GM23338 (cell line): ENCODE data around the gene SDHAF3. TPM values are rescaled to one million over a fixed set of nuclear protein-coding genes. Genes with fewer than 3 reads are reported as not detected.
"Not testable (repeated sequence)": the region's sequence is repeated elsewhere in the genome, so short reads cannot be mapped to it uniquely, and the experiment has no call there.

ENCODE experiments used
- ATAC-seq: fragments of 200-7000 bp; cut with Tn5 transposase; 3 replicates; pipeline ENCODE4 v1.9.1; 2020
- DNase-seq: peaks from one replicate; pipeline ENCODE4 v3.0.0-alpha.2; 2015; ENCODE audit warnings: low spot score
- H2AFZ ChIP-seq: fragments of 200-600 bp; sonication (generic); 2 replicates; pipeline ENCODE4 v1.8.0; 2016; ENCODE audit warnings: antibody characterized with exemption, mild to moderate bottlenecking, moderate library complexity
- H3F3A ChIP-seq: fragments of 200-600 bp; sonication (generic); replicated peaks from 2 replicates; pipeline ENCODE4 v1.8.0; 2017; ENCODE audit warnings: antibody characterized with exemption, mixed run types, low read depth
- H3K27ac ChIP-seq: fragments of 200-600 bp; sonication (generic); 2 replicates; pipeline ENCODE4 v1.6.1; 2016; ENCODE audit warnings: low read depth
- H3K27me3 ChIP-seq: fragments of 200-600 bp; sonication (generic); 2 replicates; pipeline ENCODE4 v1.8.0; 2016; ENCODE audit warnings: mild to moderate bottlenecking, mixed run types, moderate library complexity; ENCODE audit not compliant: insufficient read depth
- H3K36me3 ChIP-seq: fragments of 200-600 bp; sonication (generic); 2 replicates; pipeline ENCODE4 v1.8.0; 2016; ENCODE audit warnings: mild to moderate bottlenecking; ENCODE audit not compliant: insufficient read depth
- H3K4me1 ChIP-seq: fragments of 200-600 bp; sonication (generic); 2 replicates; pipeline ENCODE4 v1.8.0; 2016; ENCODE audit warnings: mild to moderate bottlenecking, moderate library complexity; ENCODE audit not compliant: insufficient read depth
- H3K4me2 ChIP-seq: fragments of 200-600 bp; sonication (generic); 2 replicates; pipeline ENCODE4 v1.7.1; 2017; ENCODE audit warnings: mixed run types
- H3K4me3 ChIP-seq: fragments of 200-600 bp; sonication (generic); 2 replicates; pipeline ENCODE4 v1.6.1; 2016; ENCODE audit warnings: mixed run types
- H3K79me2 ChIP-seq: fragments of 200-600 bp; sonication (generic); replicated peaks from 2 replicates; pipeline ENCODE4 v1.8.0; 2017; ENCODE audit warnings: mild to moderate bottlenecking; ENCODE audit not compliant: insufficient read depth
- H3K9me2 ChIP-seq: fragments of 200-600 bp; sonication (generic); 2 replicates; pipeline ENCODE4 v1.8.0; 2017; ENCODE audit not compliant: insufficient read depth
- H4K20me1 ChIP-seq: fragments of 200-600 bp; sonication (generic); replicated peaks from 2 replicates; pipeline ENCODE4 v1.8.0; 2017; ENCODE audit warnings: mild to moderate bottlenecking; ENCODE audit not compliant: insufficient read depth
- H3K27ac Mint-ChIP-seq: 2 replicates; pipeline ENCODE4 v1.8.0; 2020; ENCODE audit warnings: inconsistent platforms, mild to moderate bottlenecking, moderate library complexity, mixed read lengths
- H3K27me3 Mint-ChIP-seq: 3 replicates; pipeline ENCODE4 v1.8.0; 2022; ENCODE audit warnings: low read depth, mild to moderate bottlenecking, moderate library complexity, mixed read lengths, inconsistent platforms; ENCODE audit not compliant: insufficient read depth, poor library complexity
- H3K36me3 Mint-ChIP-seq: 3 replicates; pipeline ENCODE4 v1.8.0; 2021; ENCODE audit warnings: low read depth, mild to moderate bottlenecking, inconsistent platforms, moderate library complexity, mixed read lengths
- H3K4me1 Mint-ChIP-seq: 3 replicates; pipeline ENCODE4 v1.8.0; 2020; ENCODE audit warnings: mild to moderate bottlenecking, inconsistent platforms, mixed read lengths
- H3K4me3 Mint-ChIP-seq: 3 replicates; pipeline ENCODE4 v1.8.0; 2021; ENCODE audit warnings: moderate library complexity, mild to moderate bottlenecking, inconsistent platforms, mixed read lengths
- H3K9me3 Mint-ChIP-seq: 3 replicates; pipeline ENCODE4 v1.8.0; 2020; ENCODE audit warnings: moderate library complexity, mild to moderate bottlenecking, inconsistent platforms, mixed read lengths
- CREB1 ChIP-seq: fragments of 250-450 bp; sonication (Bioruptor Pico); IDR thresholded peaks from 2 replicates; pipeline ENCODE4 v1.5.0; 2020; ENCODE audit warnings: low read depth, mild to moderate bottlenecking, moderate library complexity
- EZH2phosphoT487 ChIP-seq: fragments of 200-600 bp; sonication (generic); IDR thresholded peaks from one replicate; pipeline ENCODE4 v1.8.1; 2018; ENCODE audit warnings: antibody characterized with exemption; ENCODE audit not compliant: unreplicated experiment
- JUNB ChIP-seq: IDR thresholded peaks from one replicate; pipeline ENCODE4 v1.6.1; 2016; ENCODE audit warnings: antibody characterized with exemption; ENCODE audit not compliant: unreplicated experiment
- NANOG ChIP-seq: IDR thresholded peaks from 2 replicates; pipeline ENCODE4 v1.6.1; 2016; ENCODE audit warnings: antibody characterized with exemption, borderline replicate concordance
- POLR2AphosphoS5 ChIP-seq: IDR thresholded peaks from 2 replicates; pipeline ENCODE4 v1.6.1; 2016; ENCODE audit warnings: antibody characterized with exemption, low read depth
- ZNF331 ChIP-seq: fragments of 250-450 bp; sonication (Bioruptor Pico); IDR thresholded peaks from 2 replicates; pipeline ENCODE4 v1.5.0; 2020; ENCODE audit warnings: low read depth, mild to moderate bottlenecking, moderate library complexity
- polyA plus RNA-seq: library from polyadenylated mRNA; unstranded; fragments of >200 nt; fragmentation: Nextera tagmentation; extraction: Ambion mirVana; gene quantifications from 2 replicates; pipeline ENCODE4 v1.2.1, GENCODE V29; 2016
- total RNA-seq: library from RNA; depleted of rRNA; stranded (reverse); fragments of >200 nt; shearing (Covaris generic); gene quantifications from 2 replicates; pipeline ENCODE4 v1.2.3, GENCODE V29; 2014
- TF ChIP-seq, protein P1 (sequence below): IDR thresholded peaks from 2 replicates; pipeline ENCODE4 v1.6.1; 2016; ENCODE audit warnings: antibody characterized with exemption
- TF ChIP-seq, protein P2 (sequence below): IDR thresholded peaks from one replicate; pipeline ENCODE4 v1.6.1; 2018; ENCODE audit warnings: antibody characterized with exemption; ENCODE audit not compliant: unreplicated experiment
- TF ChIP-seq, protein P3 (sequence below), 2 experiments: fragments of 200-600 bp in 1 of 2; sonication (generic) in 1 of 2; conservative IDR thresholded peaks; 2 replicates each; pipeline versions ENCODE4 v1.5.1 to v1.6.1; 2016 to 2017; ENCODE audit warnings: antibody characterized with exemption in 2 of 2, low read depth in 2 of 2, mild to moderate bottlenecking in 2 of 2, moderate library complexity in 1 of 2

The SDHAF3 gene
- total and polyA plus RNA-seq, 2 experiments from 2014 or later: 35.5 to 123 TPM

DNA sequence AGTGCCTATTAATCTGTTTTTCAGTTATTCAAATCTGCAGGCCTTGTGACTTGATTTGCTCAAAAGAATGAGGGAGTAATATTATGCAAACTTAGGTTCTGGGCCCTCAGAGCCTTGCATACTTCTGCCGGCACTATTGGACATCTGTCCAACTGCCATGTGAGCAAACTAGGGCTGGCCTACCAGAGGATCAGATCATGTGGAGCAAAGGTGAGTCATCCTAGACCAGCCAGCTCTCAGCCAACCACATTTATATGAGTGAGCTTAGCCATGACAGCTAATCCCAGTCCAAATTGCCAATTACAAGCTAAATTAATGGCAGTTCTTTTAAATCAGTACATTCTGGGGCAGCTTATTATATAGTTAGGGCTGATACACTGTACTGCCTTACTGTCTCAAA is 69.6 kb downstream of the SDHAF3 start (continued):
- TF ChIP-seq, protein P1, sequence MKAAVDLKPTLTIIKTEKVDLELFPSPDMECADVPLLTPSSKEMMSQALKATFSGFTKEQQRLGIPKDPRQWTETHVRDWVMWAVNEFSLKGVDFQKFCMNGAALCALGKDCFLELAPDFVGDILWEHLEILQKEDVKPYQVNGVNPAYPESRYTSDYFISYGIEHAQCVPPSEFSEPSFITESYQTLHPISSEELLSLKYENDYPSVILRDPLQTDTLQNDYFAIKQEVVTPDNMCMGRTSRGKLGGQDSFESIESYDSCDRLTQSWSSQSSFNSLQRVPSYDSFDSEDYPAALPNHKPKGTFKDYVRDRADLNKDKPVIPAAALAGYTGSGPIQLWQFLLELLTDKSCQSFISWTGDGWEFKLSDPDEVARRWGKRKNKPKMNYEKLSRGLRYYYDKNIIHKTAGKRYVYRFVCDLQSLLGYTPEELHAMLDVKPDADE: no peak
- no peak for TF ChIP-seq CREB1
- TF ChIP-seq POLR2AphosphoS5: no peak
- TF ChIP-seq, protein P2, sequence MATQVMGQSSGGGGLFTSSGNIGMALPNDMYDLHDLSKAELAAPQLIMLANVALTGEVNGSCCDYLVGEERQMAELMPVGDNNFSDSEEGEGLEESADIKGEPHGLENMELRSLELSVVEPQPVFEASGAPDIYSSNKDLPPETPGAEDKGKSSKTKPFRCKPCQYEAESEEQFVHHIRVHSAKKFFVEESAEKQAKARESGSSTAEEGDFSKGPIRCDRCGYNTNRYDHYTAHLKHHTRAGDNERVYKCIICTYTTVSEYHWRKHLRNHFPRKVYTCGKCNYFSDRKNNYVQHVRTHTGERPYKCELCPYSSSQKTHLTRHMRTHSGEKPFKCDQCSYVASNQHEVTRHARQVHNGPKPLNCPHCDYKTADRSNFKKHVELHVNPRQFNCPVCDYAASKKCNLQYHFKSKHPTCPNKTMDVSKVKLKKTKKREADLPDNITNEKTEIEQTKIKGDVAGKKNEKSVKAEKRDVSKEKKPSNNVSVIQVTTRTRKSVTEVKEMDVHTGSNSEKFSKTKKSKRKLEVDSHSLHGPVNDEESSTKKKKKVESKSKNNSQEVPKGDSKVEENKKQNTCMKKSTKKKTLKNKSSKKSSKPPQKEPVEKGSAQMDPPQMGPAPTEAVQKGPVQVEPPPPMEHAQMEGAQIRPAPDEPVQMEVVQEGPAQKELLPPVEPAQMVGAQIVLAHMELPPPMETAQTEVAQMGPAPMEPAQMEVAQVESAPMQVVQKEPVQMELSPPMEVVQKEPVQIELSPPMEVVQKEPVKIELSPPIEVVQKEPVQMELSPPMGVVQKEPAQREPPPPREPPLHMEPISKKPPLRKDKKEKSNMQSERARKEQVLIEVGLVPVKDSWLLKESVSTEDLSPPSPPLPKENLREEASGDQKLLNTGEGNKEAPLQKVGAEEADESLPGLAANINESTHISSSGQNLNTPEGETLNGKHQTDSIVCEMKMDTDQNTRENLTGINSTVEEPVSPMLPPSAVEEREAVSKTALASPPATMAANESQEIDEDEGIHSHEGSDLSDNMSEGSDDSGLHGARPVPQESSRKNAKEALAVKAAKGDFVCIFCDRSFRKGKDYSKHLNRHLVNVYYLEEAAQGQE: no peak
- TF ChIP-seq NANOG: no peak
- TF ChIP-seq, protein P3, sequence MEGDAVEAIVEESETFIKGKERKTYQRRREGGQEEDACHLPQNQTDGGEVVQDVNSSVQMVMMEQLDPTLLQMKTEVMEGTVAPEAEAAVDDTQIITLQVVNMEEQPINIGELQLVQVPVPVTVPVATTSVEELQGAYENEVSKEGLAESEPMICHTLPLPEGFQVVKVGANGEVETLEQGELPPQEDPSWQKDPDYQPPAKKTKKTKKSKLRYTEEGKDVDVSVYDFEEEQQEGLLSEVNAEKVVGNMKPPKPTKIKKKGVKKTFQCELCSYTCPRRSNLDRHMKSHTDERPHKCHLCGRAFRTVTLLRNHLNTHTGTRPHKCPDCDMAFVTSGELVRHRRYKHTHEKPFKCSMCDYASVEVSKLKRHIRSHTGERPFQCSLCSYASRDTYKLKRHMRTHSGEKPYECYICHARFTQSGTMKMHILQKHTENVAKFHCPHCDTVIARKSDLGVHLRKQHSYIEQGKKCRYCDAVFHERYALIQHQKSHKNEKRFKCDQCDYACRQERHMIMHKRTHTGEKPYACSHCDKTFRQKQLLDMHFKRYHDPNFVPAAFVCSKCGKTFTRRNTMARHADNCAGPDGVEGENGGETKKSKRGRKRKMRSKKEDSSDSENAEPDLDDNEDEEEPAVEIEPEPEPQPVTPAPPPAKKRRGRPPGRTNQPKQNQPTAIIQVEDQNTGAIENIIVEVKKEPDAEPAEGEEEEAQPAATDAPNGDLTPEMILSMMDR (conservative IDR thresholded peaks at IDR 0.05; ENCODE audit: low read depth in 2 of 2): no peak
- TF ChIP-seq JUNB: no peak

DNA sequence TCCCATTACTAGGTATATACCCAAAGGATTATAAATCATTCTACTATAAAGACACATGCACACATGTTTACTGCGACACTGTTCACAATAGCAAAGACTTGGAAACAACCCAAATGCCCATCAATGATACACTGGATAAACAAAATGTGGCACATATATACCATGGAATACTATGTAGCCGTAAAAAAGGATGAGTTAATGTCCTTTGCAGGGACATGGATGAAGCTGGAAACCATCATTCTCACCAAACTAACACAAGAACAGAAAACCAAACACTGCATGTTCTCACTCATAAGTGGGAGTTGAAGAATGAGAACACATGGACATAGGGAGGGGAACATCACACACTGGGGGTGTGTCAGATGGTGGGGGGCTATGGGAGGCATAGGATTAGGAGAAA is 78.7 kb downstream of the SDHAF3 start:
- ATAC-seq, H3K4me1 ChIP-seq, H3K4me3 Mint-ChIP-seq, H2AFZ ChIP-seq, H3K9me2 ChIP-seq, H3K27me3 ChIP-seq, H3K79me2 ChIP-seq, H3K27ac ChIP-seq, H3K4me1 Mint-ChIP-seq, H3K9me3 Mint-ChIP-seq, H3F3A ChIP-seq, H4K20me1 ChIP-seq, H3K36me3 ChIP-seq, DNase-seq, H3K27me3 Mint-ChIP-seq, H3K36me3 Mint-ChIP-seq, H3K27ac Mint-ChIP-seq, H3K4me3 ChIP-seq, H3K4me2 ChIP-seq: not testable (repeated sequence)

DNA sequence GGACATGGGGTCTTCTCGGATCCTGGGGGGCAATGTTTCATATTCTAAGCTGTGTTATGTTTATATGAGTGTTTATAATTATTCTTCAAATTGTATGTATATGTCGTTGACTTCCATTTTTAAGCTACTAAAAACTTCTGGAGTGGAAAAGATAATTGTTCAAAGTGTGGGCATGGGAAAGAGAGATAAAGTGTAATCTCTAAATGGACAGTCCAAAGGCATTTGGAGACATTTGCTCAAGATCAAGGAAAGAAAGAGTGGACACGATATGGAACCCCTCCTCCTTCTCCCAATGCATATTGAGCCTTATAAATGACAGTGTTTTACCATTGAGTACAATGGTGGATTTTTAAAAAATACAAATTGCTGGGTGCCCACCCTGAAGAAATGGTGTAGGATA is 81.1 kb downstream of the SDHAF3 start:
- no peak overlapping the region for H3K27ac ChIP-seq
- no peaks in the 10 kb centered on the region for H3F3A ChIP-seq
- Mint-ChIP-seq H3K27ac (no peak overlapping the region), H3K9me3 (peaks cover 2% of the 10 kb centered on the region; the same call in 1 of the 3 replicates), H3K4me3 (no peak overlapping the region), H3K4me1 (no peaks in the 10 kb centered on the region), H3K36me3 (peaks cover 3% of the 10 kb centered on the region; the same call in 1 of the 3 replicates), H3K27me3 (peaks cover 2% of the 10 kb centered on the region)
- H2AFZ ChIP-seq: no peak overlapping the region
- DNase-seq: no peak
- H3K4me1 ChIP-seq: no peaks in the 10 kb centered on the region
- no peak overlapping the region for H3K4me2 ChIP-seq
- H3K4me3 ChIP-seq: no peak overlapping the region
- no peak for ATAC-seq
- H3K27me3 ChIP-seq: no peaks in the 10 kb centered on the region
- H3K9me2 ChIP-seq: 0 out of 2 replicates have a peak, but pooled peaks cover 2% of the 10 kb centered on the region
- H4K20me1 ChIP-seq: no peaks in the 10 kb centered on the region
- no peaks in the 10 kb centered on the region for H3K36me3 ChIP-seq
- H3K79me2 ChIP-seq: no peaks in the 10 kb centered on the region
- TF ChIP-seq NANOG (no peak), EZH2phosphoT487 (no peak), ZNF331 (CRISPR knock-in tag) (no peak), POLR2AphosphoS5 (no peak), CREB1 (no peak)
- TF ChIP-seq, protein P1: no peak
